Measurements from ENCODE around the gene CKM. TPM values are rescaled to one million over a fixed set of nuclear protein-coding genes. Genes with fewer than 3 reads are reported as not detected.
"Not testable (repeated sequence)": the region's sequence is repeated elsewhere in the genome, so short reads cannot be mapped to it uniquely, and the experiment has no call there.

Gene CKM
- polyA plus RNA-seq, 1 experiment: not detected

- Histone ChIP-seq H3K4me3 (ENCODE audit: low read depth, low read length) (no peak overlapping the region), H3K36me3 (ENCODE audit: control insufficient read depth, insufficient read depth, low read length) (no peaks in the 10 kb centered on the region), H3K27me3 (ENCODE audit: control insufficient read depth, insufficient read depth, low read length) (peaks cover 9% of the 10 kb centered on the region)
- ChIA-PET CTCF (no interaction called here), POLR2A (no interaction called here)
- TF ChIP-seq CTCF (IDR thresholded peaks at IDR 0.05; ENCODE audit: insufficient read depth, low read depth, low read length): no peak
- DNase-seq (ENCODE audit: low read depth): no peak
Observed at GRCh38 chr19:45311621-45312020, 11.1 kb downstream of the CKM start.

GRCh38 chr19:45309322-45309721, 13.4 kb downstream of the CKM start:
- H3K36me3 ChIP-seq (ENCODE audit: control insufficient read depth, insufficient read depth, low read length); POLR2A ChIA-PET; H3K27me3 ChIP-seq (ENCODE audit: control insufficient read depth, insufficient read depth, low read length); DNase-seq (ENCODE audit: low read depth); H3K4me3 ChIP-seq (ENCODE audit: low read depth, low read length): not testable (repeated sequence)
- CTCF ChIA-PET: interaction anchor here (0.8 kb wide), 1 partner anchor 61 kb away, joined by 3 read pairs; no protein-coding TSS in a partner anchor

- ChIA-PET CTCF (no interaction called here), POLR2A (no interaction called here)
- DNase-seq (ENCODE audit: low read depth): no peak
- no peak for TF ChIP-seq CTCF (IDR thresholded peaks at IDR 0.05; ENCODE audit: insufficient read depth, low read depth, low read length)
- Histone ChIP-seq H3K36me3 (ENCODE audit: control insufficient read depth, insufficient read depth, low read length) (peaks cover 2% of the 10 kb centered on the region; the same call in 1 of the 2 replicates), H3K4me3 (ENCODE audit: low read depth, low read length) (no peak overlapping the region), H3K27me3 (ENCODE audit: control insufficient read depth, insufficient read depth, low read length) (no peaks in the 10 kb centered on the region)
Observed at GRCh38 chr19:45307361-45307760, 15.3 kb downstream of the CKM start.

- no peak overlapping the region for H3K4me3 ChIP-seq (ENCODE audit: low read depth, low read length)
- POLR2A ChIA-PET: no interaction called here
- CTCF ChIA-PET: no interaction called here
- H3K36me3 ChIP-seq (ENCODE audit: control insufficient read depth, insufficient read depth, low read length): peaks cover 2% of the 10 kb centered on the region; the same call in 1 of the 2 replicates
- no peak for TF ChIP-seq CTCF (IDR thresholded peaks at IDR 0.05; ENCODE audit: insufficient read depth, low read depth, low read length)
- no peak for DNase-seq (ENCODE audit: low read depth)
- no peaks in the 10 kb centered on the region for H3K27me3 ChIP-seq (ENCODE audit: control insufficient read depth, insufficient read depth, low read length)
Observed at GRCh38 chr19:45306518-45307027, 16.1 kb downstream of the CKM start.

- CTCF ChIA-PET: no interaction called here
- Histone ChIP-seq H3K4me3 (ENCODE audit: low read depth, low read length) (no peak overlapping the region), H3K27me3 (ENCODE audit: control insufficient read depth, insufficient read depth, low read length) (no peaks in the 10 kb centered on the region), H3K36me3 (ENCODE audit: control insufficient read depth, insufficient read depth, low read length) (peaks cover 2% of the 10 kb centered on the region; the same call in 1 of the 2 replicates)
- no peak for DNase-seq (ENCODE audit: low read depth)
- POLR2A ChIA-PET: no interaction called here
- TF ChIP-seq CTCF (IDR thresholded peaks at IDR 0.05; ENCODE audit: insufficient read depth, low read depth, low read length): no peak
Observed at GRCh38 chr19:45306040-45306439, 16.6 kb downstream of the CKM start.

GRCh38 chr19:45305421-45305820, 17.3 kb downstream of the CKM start:
- DNase-seq (ENCODE audit: low read depth): no peak
- H3K36me3 ChIP-seq (ENCODE audit: control insufficient read depth, insufficient read depth, low read length): peaks cover 2% of the 10 kb centered on the region; the same call in 1 of the 2 replicates
- ChIA-PET CTCF (no interaction called here), POLR2A (no interaction called here)
- TF ChIP-seq CTCF (IDR thresholded peaks at IDR 0.05; ENCODE audit: insufficient read depth, low read depth, low read length): no peak
- no peak overlapping the region for H3K4me3 ChIP-seq (ENCODE audit: low read depth, low read length)
- no peaks in the 10 kb centered on the region for H3K27me3 ChIP-seq (ENCODE audit: control insufficient read depth, insufficient read depth, low read length)

Measured in BJ (cell line).